ENCODE data around the gene KLF4.

KLF4 gene

DNA sequence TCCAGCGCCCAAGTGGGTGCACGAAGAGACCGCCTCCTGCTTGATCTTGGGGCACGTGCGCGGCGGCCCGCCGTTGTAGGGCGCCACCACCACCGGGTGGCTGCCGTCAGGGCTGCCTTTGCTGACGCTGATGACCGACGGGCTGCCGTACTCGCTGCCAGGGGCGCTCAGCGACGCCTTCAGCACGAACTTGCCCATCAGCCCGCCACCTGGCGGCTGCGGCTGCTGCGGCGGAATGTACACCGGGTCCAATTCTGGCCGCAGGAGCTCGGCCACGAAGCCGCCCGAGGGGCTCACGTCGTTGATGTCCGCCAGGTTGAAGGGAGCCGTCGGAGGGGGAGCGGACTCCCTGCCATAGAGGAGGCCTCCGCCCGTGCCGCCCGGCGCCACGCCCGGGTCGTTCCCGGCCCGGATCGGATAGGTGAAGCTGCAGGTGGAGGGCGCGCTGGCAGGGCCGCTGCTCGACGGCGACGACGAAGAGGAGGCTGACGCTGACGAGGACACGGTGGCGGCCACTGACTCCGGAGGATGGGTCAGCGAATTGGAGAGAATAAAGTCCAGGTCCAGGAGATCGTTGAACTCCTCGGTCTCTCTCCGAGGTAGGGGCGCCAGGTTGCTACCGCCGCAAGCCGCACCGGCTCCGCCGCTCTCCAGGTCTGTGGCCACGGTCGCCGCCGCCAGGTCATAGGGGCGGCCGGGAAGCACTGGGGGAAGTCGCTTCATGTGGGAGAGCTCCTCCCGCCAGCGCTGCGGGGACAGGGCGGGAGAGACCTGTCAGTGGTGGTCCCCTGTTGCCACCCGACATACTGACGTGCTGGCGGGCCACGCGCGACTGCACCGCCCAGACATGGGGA is 1.8 kb downstream of the KLF4 start:
- TF ChIP-seq, protein P1, sequence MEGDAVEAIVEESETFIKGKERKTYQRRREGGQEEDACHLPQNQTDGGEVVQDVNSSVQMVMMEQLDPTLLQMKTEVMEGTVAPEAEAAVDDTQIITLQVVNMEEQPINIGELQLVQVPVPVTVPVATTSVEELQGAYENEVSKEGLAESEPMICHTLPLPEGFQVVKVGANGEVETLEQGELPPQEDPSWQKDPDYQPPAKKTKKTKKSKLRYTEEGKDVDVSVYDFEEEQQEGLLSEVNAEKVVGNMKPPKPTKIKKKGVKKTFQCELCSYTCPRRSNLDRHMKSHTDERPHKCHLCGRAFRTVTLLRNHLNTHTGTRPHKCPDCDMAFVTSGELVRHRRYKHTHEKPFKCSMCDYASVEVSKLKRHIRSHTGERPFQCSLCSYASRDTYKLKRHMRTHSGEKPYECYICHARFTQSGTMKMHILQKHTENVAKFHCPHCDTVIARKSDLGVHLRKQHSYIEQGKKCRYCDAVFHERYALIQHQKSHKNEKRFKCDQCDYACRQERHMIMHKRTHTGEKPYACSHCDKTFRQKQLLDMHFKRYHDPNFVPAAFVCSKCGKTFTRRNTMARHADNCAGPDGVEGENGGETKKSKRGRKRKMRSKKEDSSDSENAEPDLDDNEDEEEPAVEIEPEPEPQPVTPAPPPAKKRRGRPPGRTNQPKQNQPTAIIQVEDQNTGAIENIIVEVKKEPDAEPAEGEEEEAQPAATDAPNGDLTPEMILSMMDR (conservative IDR thresholded peaks at IDR 0.05; ENCODE audit: control insufficient read depth, insufficient read depth, low read depth, low read length) = peak; percentile 24
- H3K4me3 ChIP-seq (ENCODE audit: control insufficient read depth, low read depth, low read length) = peak overlapping the region; percentile 89
- peak; percentile 48 for DNase-seq (ENCODE audit: low read depth)

GRCh38 chr9:107486674-107487520 is 2.7 kb downstream of the KLF4 start:
- H3K4me3 ChIP-seq (ENCODE audit: control insufficient read depth, low read depth, low read length) = peak overlapping the region; percentile 89
- TF ChIP-seq, protein P1 (conservative IDR thresholded peaks at IDR 0.05; ENCODE audit: control insufficient read depth, insufficient read depth, low read depth, low read length) = no peak
- peak; percentile 12 for DNase-seq (ENCODE audit: low read depth)

- peak overlapping the region; percentile 19 for H3K4me3 ChIP-seq (ENCODE audit: control insufficient read depth, low read depth, low read length)
- DNase-seq (ENCODE audit: low read depth) = peak; percentile 66
- TF ChIP-seq, protein P1 (conservative IDR thresholded peaks at IDR 0.05; ENCODE audit: control insufficient read depth, insufficient read depth, low read depth, low read length) = no peak
Measured at GRCh38 chr9:107485458-107486043, 4.0 kb downstream of the KLF4 start.

DNA sequence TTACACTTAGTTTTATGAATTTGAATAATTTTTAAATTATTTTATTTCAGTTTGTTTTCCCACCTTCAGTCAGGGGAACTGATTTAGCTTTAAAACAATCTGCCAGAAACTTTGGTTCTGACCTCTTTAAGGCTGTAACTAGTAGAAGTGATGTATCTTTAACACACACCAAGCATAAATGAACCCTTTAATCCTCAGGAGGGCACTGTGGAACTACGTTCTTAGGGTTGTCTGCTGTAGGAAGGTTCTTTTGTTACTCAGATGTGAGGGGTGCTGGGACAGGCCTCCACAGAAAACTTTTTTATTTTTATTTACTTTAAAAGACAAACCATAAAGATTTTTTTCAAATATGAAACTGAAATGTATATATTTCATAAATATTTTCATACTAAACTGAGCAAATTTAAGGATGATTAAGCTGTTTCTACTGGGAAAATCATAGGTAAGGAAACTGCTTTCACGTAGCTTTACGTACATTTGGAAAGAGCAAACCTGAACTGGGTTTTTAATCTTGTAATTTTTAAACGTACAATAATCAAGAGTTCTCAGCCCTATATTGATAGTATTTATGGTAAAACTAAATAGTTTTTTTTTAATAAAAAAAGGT is 5.3 kb downstream of the KLF4 start:
- peak; percentile 86 for DNase-seq (ENCODE audit: low read depth)
- TF ChIP-seq, protein P1 (conservative IDR thresholded peaks at IDR 0.05; ENCODE audit: control insufficient read depth, insufficient read depth, low read depth, low read length) = peak; percentile 64
- H3K4me3 ChIP-seq (ENCODE audit: control insufficient read depth, low read depth, low read length) = no peak overlapping the region

DNA sequence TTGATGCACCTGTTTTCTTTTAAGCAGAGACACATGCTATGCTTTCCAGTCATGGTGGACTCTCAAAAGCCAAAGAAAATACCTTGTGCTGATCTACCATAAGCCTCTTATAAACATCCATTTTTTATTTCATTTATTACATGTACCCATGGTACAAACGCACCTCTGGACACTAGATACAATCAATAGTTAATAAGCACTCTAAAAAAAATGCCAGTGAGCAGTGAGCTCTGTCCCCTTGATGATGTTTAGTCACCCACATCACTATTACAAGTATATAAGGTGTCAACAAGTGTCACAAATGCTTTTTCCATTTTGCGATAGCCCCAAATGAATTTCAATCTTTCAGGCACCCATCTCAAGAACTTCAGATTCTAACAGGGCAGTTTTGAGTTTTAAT is 5.9 kb downstream of the KLF4 start:
- TF ChIP-seq, protein P1 (conservative IDR thresholded peaks at IDR 0.05; ENCODE audit: control insufficient read depth, insufficient read depth, low read depth, low read length) = no peak
- no peak overlapping the region for H3K4me3 ChIP-seq (ENCODE audit: control insufficient read depth, low read depth, low read length)
- peak; percentile 30 for DNase-seq (ENCODE audit: low read depth)

GRCh38 chr9:107481035-107481434 is 8.5 kb downstream of the KLF4 start:
- TF ChIP-seq, protein P1 (conservative IDR thresholded peaks at IDR 0.05; ENCODE audit: control insufficient read depth, insufficient read depth, low read depth, low read length) = peak; percentile 23
- DNase-seq (ENCODE audit: low read depth) = peak; percentile 35
- no peak overlapping the region for H3K4me3 ChIP-seq (ENCODE audit: control insufficient read depth, low read depth, low read length)
